ENCODE data around the gene EPC1.
"Not testable (repeated sequence)": the region's sequence is repeated elsewhere in the genome, so short reads cannot be mapped to it uniquely, and the experiment has no call there.

EPC1 gene

GRCh38 chr10:32233375-32233774 is 113.6 kb downstream of the EPC1 start:
- DNase-seq (ENCODE audit: low read depth): not testable (repeated sequence)

DNA sequence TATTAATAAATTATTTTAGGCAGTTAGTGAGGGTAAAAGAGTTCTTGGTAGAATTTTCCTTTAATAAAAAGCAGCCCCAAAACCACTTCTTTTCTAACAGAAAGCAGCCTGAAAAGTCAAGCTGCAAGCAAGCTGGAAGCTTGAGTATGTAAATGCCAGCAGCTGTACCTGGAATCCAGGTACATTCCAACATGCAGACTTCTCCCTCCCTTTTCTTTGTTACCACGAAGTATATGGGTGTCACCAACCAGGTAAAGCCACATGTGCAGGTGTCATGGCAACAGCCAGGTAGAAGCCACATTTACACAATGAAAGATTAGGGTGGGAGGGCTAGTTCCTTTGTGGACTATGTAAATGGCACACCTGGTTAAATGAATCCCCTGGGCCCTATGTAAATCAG is 114.6 kb downstream of the EPC1 start:
- no peak for DNase-seq (ENCODE audit: low read depth)

DNA sequence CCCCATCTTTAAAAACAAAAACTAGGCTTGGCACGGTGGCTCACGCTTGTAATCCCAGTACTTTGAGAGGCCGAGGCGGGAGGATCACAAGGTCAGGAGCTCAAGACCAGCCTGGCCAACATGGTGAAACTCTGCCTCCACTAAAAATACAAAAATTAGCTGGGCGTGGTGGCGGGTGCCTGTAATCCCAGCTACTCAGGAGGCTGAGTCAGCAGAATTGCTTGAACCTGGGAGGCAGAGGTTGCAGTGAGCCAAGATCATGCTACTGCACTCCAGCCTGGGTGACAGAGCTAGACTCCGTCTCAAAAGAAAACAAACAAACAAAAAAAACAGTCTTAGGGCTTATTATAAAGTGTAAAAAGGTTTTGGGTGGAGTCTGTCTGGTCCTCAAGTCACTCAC is 117.2 kb downstream of the EPC1 start:
- DNase-seq (ENCODE audit: low read depth): not testable (repeated sequence)

DNA sequence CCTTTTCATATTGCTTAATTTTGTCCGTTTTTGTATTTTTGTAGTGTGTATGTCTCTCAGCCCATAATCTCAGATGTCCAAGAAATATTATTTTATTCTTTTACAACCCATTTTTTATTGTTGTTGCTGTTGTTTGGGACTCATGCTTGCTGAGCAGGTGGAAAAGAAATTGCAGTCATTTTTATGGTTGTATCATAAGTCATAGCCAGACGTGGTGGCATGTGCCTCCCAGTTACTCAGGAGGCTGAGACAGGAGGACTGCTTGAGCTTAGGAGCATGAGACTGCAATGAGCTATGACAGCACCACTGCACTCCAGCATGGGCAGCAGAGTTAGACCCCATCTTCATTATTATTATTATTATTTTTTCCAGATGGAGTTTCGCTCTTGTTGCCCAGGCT is 117.8 kb downstream of the EPC1 start:
- DNase-seq (ENCODE audit: low read depth): no peak

DNA sequence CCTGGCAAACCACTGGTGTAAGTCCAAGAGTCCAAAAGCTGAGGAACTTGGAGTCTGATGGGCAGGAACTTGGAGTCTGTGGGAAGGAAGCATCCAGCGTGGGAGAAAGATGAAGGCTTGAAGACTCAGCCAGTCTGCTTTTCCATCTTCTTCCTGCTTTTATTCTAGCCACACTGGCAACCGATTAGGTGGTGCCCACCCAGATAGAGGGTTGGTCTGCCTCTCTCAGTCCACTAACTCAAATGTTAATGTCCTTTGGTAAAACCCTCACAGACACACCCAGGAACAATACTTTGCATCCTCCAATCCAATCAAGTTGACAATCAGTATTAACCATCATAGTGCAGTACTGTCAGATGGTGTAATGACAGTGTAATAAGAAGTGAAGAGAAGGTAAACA is 119.2 kb downstream of the EPC1 start:
- no peak for DNase-seq (ENCODE audit: low read depth)

DNA sequence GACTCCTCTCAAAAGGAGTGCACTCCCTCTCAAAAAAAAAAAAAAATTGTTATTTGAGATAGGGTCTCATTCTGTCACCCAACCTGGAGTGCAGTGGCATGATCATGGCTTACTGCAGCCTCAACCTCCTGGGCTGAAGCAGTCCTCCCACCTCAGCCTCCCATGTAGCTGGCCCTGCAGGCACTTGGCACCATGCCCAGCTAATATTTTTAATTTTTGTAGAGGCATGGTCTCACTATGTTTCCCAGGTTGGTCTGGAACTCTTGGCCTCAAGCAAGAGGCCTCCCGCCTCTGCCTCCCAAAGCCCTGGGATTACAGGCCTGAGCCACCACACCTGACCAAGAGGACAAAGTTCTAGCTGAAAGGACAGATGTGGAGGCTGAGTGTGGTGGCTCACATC is 120.3 kb downstream of the EPC1 start:
- DNase-seq (ENCODE audit: low read depth): no peak

- no peak for DNase-seq (ENCODE audit: low read depth)
Observed at GRCh38 chr10:32225976-32226375, 121.0 kb downstream of the EPC1 start.

GRCh38 chr10:32222376-32222775 is 124.6 kb downstream of the EPC1 start:
- DNase-seq (ENCODE audit: low read depth): not testable (repeated sequence)

DNA sequence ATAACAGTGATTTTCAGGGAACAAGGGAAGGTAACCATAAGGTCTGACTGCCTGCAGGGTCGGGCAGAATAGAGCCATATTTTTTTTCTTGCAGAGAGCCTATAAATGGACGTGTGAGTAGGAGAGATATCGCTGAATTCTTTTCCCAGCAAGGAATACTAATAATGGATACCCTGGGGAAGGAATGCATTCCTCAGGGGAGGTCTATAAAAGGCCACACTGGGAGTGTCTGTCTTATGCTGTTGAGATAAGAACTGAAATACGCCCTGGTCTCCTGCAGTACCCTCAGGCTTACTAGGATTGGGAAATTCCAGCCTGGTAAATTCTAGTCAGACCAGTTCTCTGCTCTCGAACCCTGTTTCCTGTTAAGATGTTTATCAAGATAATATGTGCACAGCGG is 127.8 kb downstream of the EPC1 start:
- not testable (repeated sequence) for DNase-seq (ENCODE audit: low read depth)

- not testable (repeated sequence) for DNase-seq (ENCODE audit: low read depth)
Observed at GRCh38 chr10:32218206-32219044, 128.5 kb downstream of the EPC1 start.
